Neural progenitor cell (in vitro differentiated cells): ENCODE data around the gene CEP128. TPM values are rescaled to one million over a fixed set of nuclear protein-coding genes. Genes with fewer than 3 reads are reported as not detected.

Source experiments
- DNase-seq: peaks from one replicate; pipeline ENCODE4 v3.0.0-alpha.2; 2016; ENCODE audit warnings: low spot score
- H2AFZ ChIP-seq: fragments of 200-600 bp; sonication (generic); replicated peaks from 2 replicates; pipeline ENCODE4 v1.6.1; 2016; ENCODE audit warnings: antibody characterized with exemption
- H3F3A ChIP-seq: fragments of 200-600 bp; sonication (generic); 2 replicates; pipeline ENCODE4 v1.6.1; 2016; ENCODE audit warnings: antibody characterized with exemption, low read depth
- H3K27ac ChIP-seq: fragments of 200-600 bp; sonication (generic); 2 replicates; pipeline ENCODE4 v1.5.1; 2016; ENCODE audit warnings: mild to moderate bottlenecking
- H3K27me3 ChIP-seq: fragments of 200-600 bp; sonication (generic); 2 replicates; pipeline ENCODE4 v1.6.1; 2016; ENCODE audit warnings: mild to moderate bottlenecking, moderate library complexity
- H3K36me3 ChIP-seq: fragments of 200-600 bp; sonication (generic); 2 replicates; pipeline ENCODE4 v1.5.1; 2016
- H3K4me1 ChIP-seq: fragments of 200-600 bp; sonication (generic); 2 replicates; pipeline ENCODE4 v1.6.1; 2016; ENCODE audit warnings: mixed run types
- H3K4me2 ChIP-seq: fragments of 200-600 bp; sonication (generic); 2 replicates; pipeline ENCODE4 v1.6.1; 2016
- H3K4me3 ChIP-seq: fragments of 200-600 bp; sonication (generic); 2 replicates; pipeline ENCODE4 v1.5.1; 2016
- H3K79me2 ChIP-seq: fragments of 200-600 bp; sonication (generic); 2 replicates; pipeline ENCODE4 v1.6.1; 2016; ENCODE audit warnings: low read depth
- H3K9ac ChIP-seq: fragments of 200-600 bp; sonication (generic); 2 replicates; pipeline ENCODE4 v1.6.1; 2016
- H3K9me3 ChIP-seq: fragments of 200-600 bp; sonication (generic); 2 replicates; pipeline ENCODE4 v1.5.1; 2016; ENCODE audit warnings: low read depth
- H4K20me1 ChIP-seq: fragments of 200-600 bp; sonication (generic); 2 replicates; pipeline ENCODE4 v1.6.1; 2016; ENCODE audit warnings: low read depth
- H3K27ac Mint-ChIP-seq: 3 replicates; pipeline ENCODE4 v1.8.0; 2021; ENCODE audit warnings: mixed read lengths
- H3K27me3 Mint-ChIP-seq: 2 replicates; pipeline ENCODE4 v1.8.0; 2022; ENCODE audit warnings: low read depth, mild to moderate bottlenecking, inconsistent platforms, moderate library complexity, mixed read lengths; ENCODE audit not compliant: insufficient read depth
- H3K36me3 Mint-ChIP-seq: 3 replicates; pipeline ENCODE4 v1.8.0; 2021; ENCODE audit warnings: mixed read lengths
- H3K4me1 Mint-ChIP-seq: 3 replicates; pipeline ENCODE4 v1.8.0; 2021; ENCODE audit warnings: mixed read lengths
- H3K4me3 Mint-ChIP-seq: 3 replicates; pipeline ENCODE4 v1.8.0; 2021; ENCODE audit warnings: mild to moderate bottlenecking, moderate library complexity, mixed read lengths
- H3K9me3 Mint-ChIP-seq: 3 replicates; pipeline ENCODE4 v1.8.0; 2020; ENCODE audit warnings: mixed read lengths
- EZH2 ChIP-seq: fragments of 200-600 bp; sonication (generic); IDR thresholded peaks from 2 replicates; pipeline ENCODE4 v1.6.1; 2017; ENCODE audit warnings: antibody characterized with exemption, mild to moderate bottlenecking, moderate library complexity
- EZH2phosphoT487 ChIP-seq: fragments of 200-600 bp; sonication (generic); IDR thresholded peaks from 2 replicates; pipeline ENCODE4 v1.6.1; 2017; ENCODE audit warnings: antibody characterized with exemption
- total RNA-seq: library from RNA; depleted of rRNA; stranded (reverse); fragments of >200 nt; gene quantifications from 2 replicates; pipeline ENCODE4 v1.2.3, GENCODE V29; 2015; ENCODE audit warnings: low replicate concordance
- TF ChIP-seq, protein P1 (sequence below): fragments of 200-600 bp; sonication (generic); IDR thresholded peaks from 2 replicates; pipeline ENCODE4 v1.5.1; 2017; ENCODE audit warnings: antibody characterized with exemption, mild to moderate bottlenecking

CEP128 gene
- total RNA-seq, 1 donor from 2014 or later = 12.1 TPM

DNA sequence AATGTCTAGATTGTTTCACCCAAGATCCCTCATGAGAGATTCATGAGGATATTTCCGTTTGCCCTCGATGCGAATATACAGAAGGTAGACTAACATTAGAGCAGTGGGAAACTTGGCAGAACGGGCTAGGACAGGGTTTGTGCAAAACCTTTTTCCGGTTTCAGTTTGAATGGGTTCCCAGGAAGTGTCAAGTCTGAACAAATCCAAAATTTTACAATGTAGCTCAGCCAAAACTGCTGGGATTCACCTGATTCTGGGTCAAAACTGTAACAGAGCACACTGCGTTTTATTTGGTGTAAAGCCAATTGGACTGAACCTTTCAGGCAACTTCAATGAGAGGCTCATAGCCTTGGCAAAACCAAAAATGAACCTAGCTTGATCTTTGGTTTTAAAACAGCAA, 392.4 kb downstream of the CEP128 start:
- Mint-ChIP-seq H3K4me3 (no peak overlapping the region), H3K27ac (no peak overlapping the region), H3K36me3 (no peaks in the 10 kb centered on the region), H3K4me1 (no peaks in the 10 kb centered on the region), H3K9me3 (no peaks in the 10 kb centered on the region), H3K27me3 (no peaks in the 10 kb centered on the region)
- no peaks in the 10 kb centered on the region for H3K36me3 ChIP-seq
- no peak for DNase-seq
- no peak overlapping the region for H3K4me3 ChIP-seq
- no peaks in the 10 kb centered on the region for H3K4me1 ChIP-seq
- no peak overlapping the region for H3K4me2 ChIP-seq
- no peaks in the 10 kb centered on the region for H3K27me3 ChIP-seq
- H3K9ac ChIP-seq = no peak overlapping the region
- no peaks in the 10 kb centered on the region for H3K9me3 ChIP-seq
- no peak overlapping the region for H2AFZ ChIP-seq
- H4K20me1 ChIP-seq = no peaks in the 10 kb centered on the region
- no peaks in the 10 kb centered on the region for H3F3A ChIP-seq
- H3K79me2 ChIP-seq = no peaks in the 10 kb centered on the region
- H3K27ac ChIP-seq = no peak overlapping the region
- TF ChIP-seq EZH2phosphoT487 (no peak), EZH2 (no peak)
- TF ChIP-seq, protein P1, sequence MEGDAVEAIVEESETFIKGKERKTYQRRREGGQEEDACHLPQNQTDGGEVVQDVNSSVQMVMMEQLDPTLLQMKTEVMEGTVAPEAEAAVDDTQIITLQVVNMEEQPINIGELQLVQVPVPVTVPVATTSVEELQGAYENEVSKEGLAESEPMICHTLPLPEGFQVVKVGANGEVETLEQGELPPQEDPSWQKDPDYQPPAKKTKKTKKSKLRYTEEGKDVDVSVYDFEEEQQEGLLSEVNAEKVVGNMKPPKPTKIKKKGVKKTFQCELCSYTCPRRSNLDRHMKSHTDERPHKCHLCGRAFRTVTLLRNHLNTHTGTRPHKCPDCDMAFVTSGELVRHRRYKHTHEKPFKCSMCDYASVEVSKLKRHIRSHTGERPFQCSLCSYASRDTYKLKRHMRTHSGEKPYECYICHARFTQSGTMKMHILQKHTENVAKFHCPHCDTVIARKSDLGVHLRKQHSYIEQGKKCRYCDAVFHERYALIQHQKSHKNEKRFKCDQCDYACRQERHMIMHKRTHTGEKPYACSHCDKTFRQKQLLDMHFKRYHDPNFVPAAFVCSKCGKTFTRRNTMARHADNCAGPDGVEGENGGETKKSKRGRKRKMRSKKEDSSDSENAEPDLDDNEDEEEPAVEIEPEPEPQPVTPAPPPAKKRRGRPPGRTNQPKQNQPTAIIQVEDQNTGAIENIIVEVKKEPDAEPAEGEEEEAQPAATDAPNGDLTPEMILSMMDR = no peak

DNA sequence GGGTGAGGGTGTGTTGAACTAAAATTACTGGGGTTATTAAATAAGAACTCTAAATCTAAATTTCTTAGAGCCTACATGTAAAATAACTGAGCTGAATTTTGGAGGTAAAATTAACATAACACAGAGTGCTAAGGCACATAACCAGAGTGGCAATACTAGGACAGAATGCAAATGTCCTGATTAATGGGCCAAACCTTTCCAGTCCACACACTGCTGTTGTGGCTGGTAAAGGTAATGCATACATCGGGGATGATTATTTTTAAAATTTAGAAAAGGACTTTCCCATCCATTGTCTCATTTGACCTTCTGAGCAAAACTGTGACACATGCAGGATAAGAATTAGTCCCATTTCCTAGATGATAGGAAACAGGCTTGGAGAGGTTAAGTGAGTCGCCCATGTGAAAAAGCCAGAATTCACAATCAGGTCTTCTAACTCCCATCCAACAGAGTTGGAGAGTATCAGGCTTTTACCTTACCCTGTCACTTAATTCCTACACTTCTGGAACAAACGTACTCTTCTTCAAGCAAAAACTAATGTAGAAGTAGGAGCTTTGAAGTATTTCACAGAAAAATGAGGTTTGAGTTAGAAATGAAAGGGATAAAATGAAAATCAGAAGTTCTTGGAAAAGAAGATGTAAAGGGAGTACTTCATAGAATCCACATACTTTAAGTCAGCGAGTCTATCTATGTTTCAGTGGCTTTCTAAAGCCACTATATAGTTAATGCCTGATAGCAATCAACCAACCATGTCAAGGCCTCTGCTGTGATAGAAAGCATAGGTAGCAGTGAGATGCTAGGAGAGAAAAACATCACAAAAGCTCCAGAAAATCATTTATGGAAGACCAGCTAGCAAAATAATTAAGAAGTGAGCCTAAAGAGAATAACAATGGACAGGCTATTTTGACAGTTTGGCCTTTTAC, 395.3 kb downstream of the CEP128 start:
- Mint-ChIP-seq H3K4me1 (no peaks in the 10 kb centered on the region), H3K27me3 (no peaks in the 10 kb centered on the region), H3K4me3 (no peak overlapping the region), H3K27ac (no peak overlapping the region), H3K36me3 (no peaks in the 10 kb centered on the region), H3K9me3 (no peaks in the 10 kb centered on the region)
- H3K36me3 ChIP-seq = no peaks in the 10 kb centered on the region
- H4K20me1 ChIP-seq = no peaks in the 10 kb centered on the region
- H3K4me1 ChIP-seq = no peaks in the 10 kb centered on the region
- H3K4me2 ChIP-seq = no peak overlapping the region
- DNase-seq = no peak
- no peaks in the 10 kb centered on the region for H3K79me2 ChIP-seq
- H3K4me3 ChIP-seq = no peak overlapping the region
- H3K27me3 ChIP-seq = no peaks in the 10 kb centered on the region
- no peaks in the 10 kb centered on the region for H3F3A ChIP-seq
- no peak overlapping the region for H2AFZ ChIP-seq
- H3K9ac ChIP-seq = no peak overlapping the region
- H3K27ac ChIP-seq = no peak overlapping the region
- no peak for TF ChIP-seq EZH2phosphoT487
- TF ChIP-seq, protein P1 = no peak
- no peak for TF ChIP-seq EZH2
- H3K9me3 ChIP-seq = no peaks in the 10 kb centered on the region

DNA sequence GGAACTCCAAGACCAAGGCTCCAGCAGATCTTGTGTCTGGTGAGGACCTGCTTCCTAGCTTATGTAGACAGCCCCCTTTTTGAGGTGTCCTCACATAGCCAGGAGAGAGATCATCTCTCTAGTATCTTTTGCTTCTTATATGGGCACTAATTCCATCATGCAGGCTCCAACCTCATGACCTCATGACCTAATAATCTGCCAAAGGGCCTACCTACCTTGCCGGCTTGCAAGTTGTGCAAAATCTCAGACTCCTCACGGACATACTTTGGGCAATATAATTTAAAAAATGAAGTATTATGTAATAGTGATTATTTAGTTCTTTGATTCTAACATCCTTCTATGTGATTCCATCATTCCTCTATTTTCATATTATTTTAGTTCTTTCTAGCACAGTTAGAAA, 397.2 kb downstream of the CEP128 start:
- peaks cover 6% of the 10 kb centered on the region for H3K9me3 Mint-ChIP-seq

More for the DNA sequence above, 397.2 kb downstream of the CEP128 start:
- H3K79me2 ChIP-seq = no peaks in the 10 kb centered on the region
- no peaks in the 10 kb centered on the region for H3K27me3 ChIP-seq
- no peaks in the 10 kb centered on the region for H3K9me3 ChIP-seq
- H3K4me3 ChIP-seq = no peak overlapping the region
- no peaks in the 10 kb centered on the region for H3K4me1 Mint-ChIP-seq
- no peak overlapping the region for H3K27ac Mint-ChIP-seq
- no peak overlapping the region for H3K4me3 Mint-ChIP-seq
- no peaks in the 10 kb centered on the region for H3K27me3 Mint-ChIP-seq
- no peak overlapping the region for H3K4me2 ChIP-seq
- no peak overlapping the region for H2AFZ ChIP-seq
- no peak for TF ChIP-seq EZH2
- TF ChIP-seq, protein P1 = no peak
- H3F3A ChIP-seq = no peaks in the 10 kb centered on the region
- H3K36me3 ChIP-seq = no peaks in the 10 kb centered on the region
- no peak for DNase-seq
- no peak overlapping the region for H3K27ac ChIP-seq
- H4K20me1 ChIP-seq = no peaks in the 10 kb centered on the region
- H3K36me3 Mint-ChIP-seq = no peaks in the 10 kb centered on the region
- H3K4me1 ChIP-seq = no peaks in the 10 kb centered on the region
- H3K9ac ChIP-seq = no peak overlapping the region
